ENCODE results near the gene KCNN3. TPM values are rescaled to one million over a fixed set of nuclear protein-coding genes. Genes with fewer than 3 reads are reported as not detected.

The KCNN3 gene
- total RNA-seq, 1 donor: not detected

- TF ChIP-seq CTCF (IDR thresholded peaks at IDR 0.05; ENCODE audit: insufficient read depth, low read depth, low read length): peak; percentile 50
- DNase-seq (ENCODE audit: low read depth): peak; percentile 17
- H3K4me3 ChIP-seq (ENCODE audit: low read depth, low read length): no peak overlapping the region
Measured at GRCh38 chr1:154906621-154907081, 36.6 kb upstream of the KCNN3 start.

GRCh38 chr1:154902938-154903566 is 33.0 kb upstream of the KCNN3 start:
- DNase-seq (ENCODE audit: low read depth): no peak
- TF ChIP-seq CTCF (IDR thresholded peaks at IDR 0.05; ENCODE audit: insufficient read depth, low read depth, low read length): no peak
- H3K4me3 ChIP-seq (ENCODE audit: low read depth, low read length): no peak overlapping the region

- H3K4me3 ChIP-seq (ENCODE audit: low read depth, low read length): no peak overlapping the region
- peak; percentile 13 for DNase-seq (ENCODE audit: low read depth)
- no peak for TF ChIP-seq CTCF (IDR thresholded peaks at IDR 0.05; ENCODE audit: insufficient read depth, low read depth, low read length)
Measured at GRCh38 chr1:154901591-154901990, 31.5 kb upstream of the KCNN3 start.

GRCh38 chr1:154899041-154899440 is 29.0 kb upstream of the KCNN3 start:
- H3K4me3 ChIP-seq (ENCODE audit: low read depth, low read length): no peak overlapping the region
- no peak for TF ChIP-seq CTCF (IDR thresholded peaks at IDR 0.05; ENCODE audit: insufficient read depth, low read depth, low read length)
- no peak for DNase-seq (ENCODE audit: low read depth)

GRCh38 chr1:154896771-154897286 is 26.7 kb upstream of the KCNN3 start:
- H3K4me3 ChIP-seq (ENCODE audit: low read depth, low read length): no peak overlapping the region
- TF ChIP-seq CTCF (IDR thresholded peaks at IDR 0.05; ENCODE audit: insufficient read depth, low read depth, low read length): no peak
- no peak for DNase-seq (ENCODE audit: low read depth)

GRCh38 chr1:154895798-154896197 is 25.7 kb upstream of the KCNN3 start:
- no peak for TF ChIP-seq CTCF (IDR thresholded peaks at IDR 0.05; ENCODE audit: insufficient read depth, low read depth, low read length)
- peak; percentile 9 for DNase-seq (ENCODE audit: low read depth)
- H3K4me3 ChIP-seq (ENCODE audit: low read depth, low read length): no peak overlapping the region

GRCh38 chr1:154891452-154891851 is 21.4 kb upstream of the KCNN3 start:
- TF ChIP-seq CTCF (IDR thresholded peaks at IDR 0.05; ENCODE audit: insufficient read depth, low read depth, low read length): no peak
- DNase-seq (ENCODE audit: low read depth): no peak

More at GRCh38 chr1:154891452-154891851, 21.4 kb upstream of the KCNN3 start:
- H3K4me3 ChIP-seq (ENCODE audit: low read depth, low read length): no peak overlapping the region
